GM19395 (cell line): ENCODE results near the gene TAS2R46.
A peak's percentile ranks its signal among the peaks of the same experiment; 100 is the strongest.
"Not testable (repeated sequence)": the region's sequence is repeated elsewhere in the genome, so short reads cannot be mapped to it uniquely, and the experiment has no call there.

Experiments used
- ATAC-seq: cut with Tn5 transposase; IDR thresholded peaks from one replicate; pipeline ENCODE4 v1.9.1; 2021; ENCODE audit warnings: mild to moderate bottlenecking, moderate library complexity; ENCODE audit not compliant: unreplicated experiment

The TAS2R46 gene

GRCh38 chr12:11062194-11062593, at the start of gene TAS2R46:
TSS of gene TAS2R46 (minus strand) at chr12:11062294. CDS start at chr12:11062294, 0 bp downstream.
- ATAC-seq = not testable (repeated sequence)

GRCh38 chr12:11111213-11111612, 49.1 kb upstream of the TAS2R46 start:
- ATAC-seq = not testable (repeated sequence)

DNA sequence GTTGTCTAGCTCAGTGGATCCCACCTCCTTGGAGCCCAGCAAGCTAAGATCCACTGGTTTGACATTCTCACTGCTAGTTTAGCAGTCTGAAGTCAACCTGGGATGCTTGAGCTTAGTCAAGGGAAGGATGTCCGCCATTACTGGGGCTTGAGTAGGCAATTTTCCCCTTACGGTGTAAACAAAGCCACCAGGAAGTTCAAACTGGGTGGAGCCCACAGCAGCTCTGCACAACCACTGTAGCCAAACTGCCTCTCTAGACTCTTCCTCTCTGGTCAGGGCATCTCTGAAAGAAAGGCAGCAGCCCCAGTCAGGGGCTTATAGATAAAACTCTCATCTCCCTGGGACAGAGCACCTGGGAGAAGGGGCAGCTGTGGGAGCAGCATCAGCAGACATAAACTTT, 46.8 kb upstream of the TAS2R46 start:
- no peak for ATAC-seq

GRCh38 chr12:11107719-11108118, 45.6 kb upstream of the TAS2R46 start:
- no peak for ATAC-seq

- ATAC-seq = no peak
Observed at GRCh38 chr12:11106288-11106687, 44.2 kb upstream of the TAS2R46 start.

DNA sequence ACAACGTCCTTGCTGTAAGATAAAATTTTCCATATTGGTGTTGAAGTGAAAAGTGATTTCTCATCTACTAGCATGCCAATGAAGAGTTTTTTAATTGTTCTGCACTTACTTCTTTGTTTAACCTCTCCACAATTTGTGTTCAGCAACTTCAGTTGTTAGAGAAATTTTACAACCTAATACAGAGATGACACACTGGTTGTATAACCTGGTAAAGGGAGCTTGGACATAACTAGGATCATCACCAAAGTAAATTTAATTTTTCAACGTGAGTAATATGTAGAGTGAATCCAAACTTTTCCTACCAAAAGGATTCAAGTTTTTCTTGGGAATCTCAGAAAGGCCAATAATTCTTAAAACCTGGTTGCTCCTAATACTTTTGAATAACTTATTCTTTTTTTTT, 43.5 kb upstream of the TAS2R46 start:
- no peak for ATAC-seq

DNA sequence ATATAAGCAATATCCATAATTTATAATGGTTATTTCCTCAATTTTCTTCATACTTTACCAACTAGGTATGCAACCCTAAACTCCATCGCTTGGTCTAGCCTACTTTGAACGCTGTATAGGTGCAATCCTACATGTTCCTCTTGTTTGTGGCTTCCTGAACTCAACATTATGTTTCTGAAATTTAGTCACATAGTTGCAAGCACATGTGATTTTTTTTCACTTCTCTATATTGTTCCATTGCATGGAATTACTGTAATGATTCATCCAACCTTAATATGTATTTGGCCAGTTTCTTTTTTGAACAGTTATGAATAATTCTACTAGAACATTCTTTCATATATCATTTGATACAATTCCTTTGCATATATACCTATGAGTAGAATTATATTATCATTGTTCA, 32.8 kb upstream of the TAS2R46 start:
- ATAC-seq = not testable (repeated sequence)

GRCh38 chr12:11092128-11092527, 30.0 kb upstream of the TAS2R46 start, which contains the start of gene TAS2R43:
TSS of gene TAS2R43 (minus strand) at chr12:11092313. CDS start at chr12:11092229, 84 bp downstream.
- no peak for ATAC-seq

GRCh38 chr12:11089246-11089645, 27.2 kb upstream of the TAS2R46 start:
- no peak for ATAC-seq

- ATAC-seq = peak; percentile 93
Observed at GRCh38 chr12:11085419-11085818, 23.3 kb upstream of the TAS2R46 start.

- no peak for ATAC-seq
Observed at GRCh38 chr12:11081987-11082386, 19.9 kb upstream of the TAS2R46 start.

DNA sequence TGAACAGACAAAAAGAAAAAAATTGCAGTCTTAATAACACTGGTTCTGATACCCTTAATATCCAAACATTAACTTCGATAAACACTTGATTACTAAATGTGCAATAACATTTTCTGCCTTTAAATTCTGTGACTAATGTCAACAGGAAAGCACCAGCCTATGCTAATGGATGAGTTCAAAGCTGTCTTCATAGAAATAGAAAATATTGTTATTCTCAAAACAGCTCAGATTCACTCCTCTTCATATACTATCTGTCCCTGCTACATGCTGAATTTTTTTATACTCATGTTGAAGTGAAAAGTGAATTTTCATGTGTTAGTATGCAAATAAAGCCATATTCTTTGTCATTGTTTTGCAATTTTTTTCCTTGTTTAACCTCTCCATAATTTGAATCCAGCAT, 16.2 kb upstream of the TAS2R46 start:
- ATAC-seq = no peak

DNA sequence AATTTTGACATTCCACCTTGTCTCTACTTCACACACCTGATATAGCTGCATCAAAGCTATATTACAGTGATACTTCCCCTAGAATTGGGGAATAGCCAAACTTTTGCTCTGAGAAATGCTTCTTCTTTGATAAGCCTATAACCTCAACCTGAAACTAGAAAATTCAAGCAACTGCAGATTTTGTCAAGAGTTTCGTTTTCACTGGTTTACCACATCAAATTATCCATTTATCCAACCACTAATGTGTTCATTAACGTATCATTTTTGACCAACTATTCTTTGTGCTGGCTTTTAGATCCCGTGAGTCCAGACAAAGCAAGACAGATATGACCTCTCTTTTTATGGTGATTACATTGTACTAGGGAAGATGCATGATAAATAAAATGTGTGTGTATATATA, 13.5 kb upstream of the TAS2R46 start:
- ATAC-seq = no peak

DNA sequence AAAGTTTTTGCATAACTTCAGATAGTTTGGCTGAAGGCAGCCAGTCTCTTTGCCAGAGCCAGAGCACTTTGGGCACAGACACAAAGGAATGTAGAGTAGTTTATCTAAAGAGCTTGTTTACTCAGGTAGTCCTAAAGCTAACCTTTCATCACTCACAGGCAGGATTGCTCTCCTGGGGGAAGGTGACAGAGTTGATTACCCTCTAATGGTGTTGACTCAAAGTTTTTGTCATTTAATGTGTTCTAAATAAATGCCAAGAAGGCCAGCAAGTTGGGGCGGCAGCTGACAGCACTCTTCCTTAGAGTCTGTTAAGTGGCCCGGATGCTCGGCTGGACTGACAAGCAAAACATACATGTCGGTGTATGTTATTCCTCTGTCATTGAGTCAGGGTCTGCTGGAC, 9.3 kb upstream of the TAS2R46 start:
- no peak for ATAC-seq

DNA sequence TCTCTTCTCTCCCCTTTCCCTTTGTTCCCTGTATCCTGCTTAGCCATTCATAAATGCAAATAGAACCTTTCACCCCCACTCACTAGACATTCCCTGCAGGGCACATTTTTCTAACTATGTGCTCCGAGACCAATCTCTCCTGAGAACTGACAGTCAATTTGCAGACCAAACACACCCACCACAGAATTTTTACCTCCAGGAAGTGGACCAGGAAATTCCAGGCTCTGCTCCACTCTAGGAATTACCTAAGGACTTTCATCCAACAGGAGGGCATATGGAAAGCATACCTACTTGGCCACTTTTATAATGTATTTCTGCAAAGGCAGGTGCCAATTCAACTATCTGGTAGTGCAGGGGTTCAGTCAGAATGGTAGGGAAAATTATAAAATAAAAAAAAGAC, 8.9 kb upstream of the TAS2R46 start:
- no peak for ATAC-seq

GRCh38 chr12:11069854-11070365, 7.8 kb upstream of the TAS2R46 start:
- no peak for ATAC-seq

- no peak for ATAC-seq
Observed at GRCh38 chr12:11067514-11067913, 5.4 kb upstream of the TAS2R46 start.

DNA sequence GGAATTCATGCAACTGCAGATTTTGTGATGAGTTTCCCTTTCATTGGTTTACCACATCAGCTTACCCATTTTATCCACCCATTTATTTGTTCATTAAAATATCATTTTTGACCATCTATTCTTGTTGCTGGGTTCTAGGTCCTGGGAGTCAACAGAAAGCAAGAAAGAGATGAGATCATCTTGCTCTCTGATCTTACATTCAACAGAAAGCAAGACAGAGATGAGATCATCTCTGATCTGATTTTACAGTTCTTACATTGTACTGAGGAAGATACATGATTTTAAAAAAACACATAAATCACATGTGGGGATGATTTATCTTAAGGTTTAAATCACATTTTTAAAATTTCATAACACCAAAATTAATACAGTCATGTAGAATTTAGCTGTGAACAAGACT, 2.3 kb downstream of the TAS2R46 start:
- no peak for ATAC-seq

DNA sequence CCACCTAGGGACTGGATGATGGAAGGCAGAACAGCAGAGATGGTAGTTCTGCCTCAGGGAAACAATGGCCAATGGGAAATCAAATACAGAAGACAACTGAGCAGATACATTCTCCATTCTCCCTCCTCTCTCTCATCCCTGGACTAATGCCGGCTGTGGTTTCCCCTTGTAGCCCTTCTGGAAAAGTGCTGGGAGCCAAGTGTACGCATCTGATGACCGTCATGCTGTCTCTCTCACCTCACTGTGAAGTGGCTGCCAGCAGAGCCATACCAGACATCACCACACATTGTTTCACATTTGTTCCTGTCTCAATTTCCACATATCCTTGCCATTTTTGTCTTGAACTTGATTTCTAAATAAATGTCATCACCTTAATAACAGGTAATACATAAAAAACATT, 3.1 kb downstream of the TAS2R46 start:
- ATAC-seq = no peak

DNA sequence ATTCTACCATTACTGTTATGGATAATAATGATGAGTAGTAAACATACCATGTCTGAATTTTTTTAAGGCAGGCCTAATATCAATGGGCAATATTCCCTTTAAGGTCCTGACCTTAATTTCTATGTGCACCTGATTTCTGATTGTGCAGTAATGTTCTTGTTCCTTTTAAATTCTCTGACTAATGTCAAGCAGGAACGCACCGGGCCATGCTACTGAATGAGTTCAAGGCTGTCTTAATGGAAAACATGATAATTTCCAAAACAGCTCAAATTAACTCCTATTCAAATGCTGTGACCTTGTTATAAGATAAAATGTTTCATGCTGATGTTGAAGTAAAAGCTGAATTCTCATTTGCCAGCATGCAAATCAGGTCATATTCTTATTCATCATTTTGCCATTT, 6.8 kb downstream of the TAS2R46 start:
- no peak for ATAC-seq

- not testable (repeated sequence) for ATAC-seq
Observed at GRCh38 chr12:11049806-11050531, 12.1 kb downstream of the TAS2R46 start.

DNA sequence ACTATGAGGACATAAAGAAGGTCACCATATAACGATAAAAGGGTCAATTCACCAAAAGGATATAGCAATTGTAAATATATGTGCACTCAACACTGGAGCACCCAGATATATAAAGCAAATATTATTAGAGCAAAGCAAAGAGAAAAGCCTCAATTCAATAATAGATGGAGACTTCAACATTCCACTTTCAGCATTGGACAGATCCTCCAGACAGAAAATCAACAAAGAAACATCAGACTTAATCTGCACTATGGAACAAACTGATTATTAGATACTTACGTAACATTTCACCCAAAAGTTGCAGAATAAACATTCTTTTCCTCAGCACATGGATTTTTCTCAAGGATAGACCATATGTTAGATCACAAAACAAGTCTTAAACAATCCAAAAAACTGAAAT, 20.7 kb downstream of the TAS2R46 start:
- not testable (repeated sequence) for ATAC-seq

DNA sequence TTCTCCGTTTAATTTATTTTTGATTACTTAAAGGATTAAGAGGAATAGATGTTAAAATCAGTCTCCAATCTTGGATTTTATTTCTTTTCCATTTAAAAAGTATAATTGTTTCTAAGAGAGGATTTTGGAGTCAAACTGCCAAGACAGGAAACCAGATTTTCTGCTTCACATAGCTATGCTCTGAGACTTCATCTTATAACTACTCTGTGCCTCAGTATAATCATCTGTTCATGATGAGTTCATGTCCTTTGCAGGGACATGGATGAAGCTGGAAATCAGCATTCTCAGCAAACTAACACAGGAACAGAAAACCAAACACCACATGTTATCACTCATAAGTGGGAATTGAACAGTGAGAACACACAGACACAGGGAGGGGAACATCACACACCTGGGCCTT, 21.9 kb downstream of the TAS2R46 start:
- ATAC-seq = no peak
